Smooth muscle cell (in vitro differentiated cells): ENCODE measurements around the gene KCNN1. TPM values are rescaled to one million over a fixed set of nuclear protein-coding genes. Genes with fewer than 3 reads are reported as not detected.
"Not testable (repeated sequence)": the region's sequence is repeated elsewhere in the genome, so short reads cannot be mapped to it uniquely, and the experiment has no call there.

ENCODE experiments used
- DNase-seq: peaks from one replicate; lab custom pipeline; 2025; ENCODE audit not compliant: unreplicated experiment; lab: John Stamatoyannopoulos, UW
- H2AFZ ChIP-seq: fragments of 200-600 bp; sonication (generic); 2 replicates; pipeline ENCODE4 v1.6.0; 2016; ENCODE audit warnings: antibody characterized with exemption, low read depth, mild to moderate bottlenecking
- H3F3A ChIP-seq: fragments of 200-600 bp; sonication (generic); 2 replicates; pipeline ENCODE4 v1.6.0; 2017; ENCODE audit warnings: antibody characterized with exemption, low read depth
- H3K27ac ChIP-seq: fragments of 200-600 bp; sonication (generic); 2 replicates; pipeline ENCODE4 v1.5.1; 2016; ENCODE audit warnings: low read depth, mild to moderate bottlenecking
- H3K27me3 ChIP-seq: fragments of 200-600 bp; sonication (generic); 2 replicates; pipeline ENCODE4 v1.6.1; 2016; ENCODE audit warnings: low read depth, mild to moderate bottlenecking
- H3K36me3 ChIP-seq: fragments of 200-600 bp; sonication (generic); 2 replicates; pipeline ENCODE4 v1.5.1; 2016; ENCODE audit warnings: low read depth
- H3K4me1 ChIP-seq: fragments of 200-600 bp; sonication (generic); 2 replicates; pipeline ENCODE4 v1.5.1; 2016; ENCODE audit warnings: low read depth
- H3K4me2 ChIP-seq: fragments of 200-600 bp; sonication (generic); 2 replicates; pipeline ENCODE4 v1.6.0; 2016; ENCODE audit warnings: mild to moderate bottlenecking
- H3K4me3 ChIP-seq: fragments of 200-600 bp; sonication (generic); 2 replicates; pipeline ENCODE4 v1.5.1; 2016; ENCODE audit warnings: mild to moderate bottlenecking
- H3K79me2 ChIP-seq: fragments of 200-600 bp; sonication (generic); 2 replicates; pipeline ENCODE4 v1.6.0; 2016; ENCODE audit warnings: low read depth, mild to moderate bottlenecking
- H3K9ac ChIP-seq: fragments of 200-600 bp; sonication (generic); 2 replicates; pipeline ENCODE4 v1.6.0; 2016; ENCODE audit warnings: low read depth
- H3K9me3 ChIP-seq: fragments of 200-600 bp; sonication (generic); replicated peaks from 2 replicates; pipeline ENCODE4 v1.5.1; 2016; ENCODE audit warnings: low read depth
- H4K20me1 ChIP-seq: fragments of 200-600 bp; sonication (generic); 2 replicates; pipeline ENCODE4 v1.6.0; 2016; ENCODE audit warnings: low read depth
- CTCF ChIP-seq: fragments of 200-600 bp; sonication (generic); IDR thresholded peaks from 2 replicates; pipeline ENCODE4 v1.5.1; 2017; ENCODE audit warnings: borderline replicate concordance, mild to moderate bottlenecking, antibody characterized with exemption; ENCODE audit not compliant: insufficient read depth, poor library complexity, severe bottlenecking
- WGBS: methylation state at CpG from one replicate; pipeline ENCODE4 v1.1.7; 2016; ENCODE audit warnings: low lambda C conversion rate; 5-methylcytosine and 5-hydroxymethylcytosine counted together
- polyA plus RNA-seq: library from polyadenylated mRNA; unstranded; fragments of >200 nt; fragmentation: Nextera tagmentation; extraction: Ambion mirVana; gene quantifications from 2 replicates; pipeline ENCODE4 v1.2.1, GENCODE V29; 2016
- total RNA-seq: library from RNA; depleted of rRNA; stranded (reverse); fragments of >200 nt; gene quantifications from 2 replicates; pipeline ENCODE4 v1.2.3, GENCODE V29; 2014

The KCNN1 gene
- total and polyA plus RNA-seq, 2 experiments from 2014 or later = 0.22 to 4.2 TPM

DNA sequence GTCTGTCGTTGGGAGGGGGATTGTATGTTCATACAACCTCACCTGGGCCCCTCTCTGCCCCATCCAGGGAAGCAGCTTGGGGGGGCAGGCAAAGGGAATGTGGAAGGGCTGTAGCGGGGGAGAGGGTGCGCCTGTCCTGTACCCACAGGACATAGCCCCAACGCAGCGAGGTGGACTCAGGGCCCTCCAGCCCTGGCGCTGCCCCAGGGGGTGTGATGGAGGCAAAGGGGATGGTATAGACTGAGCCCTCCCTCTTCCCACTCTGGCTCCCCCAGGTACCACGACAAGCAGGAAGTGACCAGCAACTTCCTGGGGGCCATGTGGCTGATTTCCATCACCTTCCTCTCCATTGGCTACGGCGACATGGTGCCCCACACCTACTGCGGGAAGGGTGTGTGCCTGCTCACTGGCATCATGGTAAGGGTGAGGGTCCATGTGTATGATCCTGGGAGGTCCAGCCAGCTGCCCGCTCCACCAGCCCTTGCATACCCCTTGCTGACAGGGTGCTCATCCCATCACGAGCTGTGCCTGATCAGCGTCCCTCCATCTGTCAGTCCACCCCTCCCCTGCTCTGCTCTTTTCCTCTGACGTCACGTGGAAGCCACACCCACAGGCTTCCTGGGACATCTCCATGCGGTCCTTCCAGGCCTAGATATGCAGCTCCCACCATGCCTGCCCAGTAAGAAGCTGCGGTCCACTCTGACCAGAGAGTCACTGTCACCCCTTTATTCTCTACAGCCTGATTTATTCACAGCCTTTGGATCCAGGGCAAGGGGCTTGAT, 18.3 kb downstream of the KCNN1 start:
- Histone ChIP-seq H3K9ac (no peak overlapping the region), H3K9me3 (no peaks in the 10 kb centered on the region), H2AFZ (no peak overlapping the region), H3K36me3 (no peaks in the 10 kb centered on the region), H3K27ac (no peak overlapping the region), H4K20me1 (no peaks in the 10 kb centered on the region), H3F3A (no peaks in the 10 kb centered on the region), H3K27me3 (no peaks in the 10 kb centered on the region), H3K79me2 (no peaks in the 10 kb centered on the region), H3K4me3 (no peak overlapping the region), H3K4me1 (no peaks in the 10 kb centered on the region), H3K4me2 (no peak overlapping the region)
- no peak for DNase-seq
- no peak for TF ChIP-seq CTCF
- WGBS = 81% methylated on average over 16 of the region's 17 CpGs

GRCh38 chr19:17986569-17986968, 19.7 kb downstream of the KCNN1 start:
- H3K4me3 ChIP-seq, H3K4me1 ChIP-seq, H3K4me2 ChIP-seq, H3K9ac ChIP-seq, H3K27me3 ChIP-seq, H3K27ac ChIP-seq, H3F3A ChIP-seq, H3K79me2 ChIP-seq, DNase-seq, H4K20me1 ChIP-seq, H3K9me3 ChIP-seq, H2AFZ ChIP-seq, H3K36me3 ChIP-seq: not testable (repeated sequence)
- WGBS = 92% methylated on average over 8 of the region's 8 CpGs

DNA sequence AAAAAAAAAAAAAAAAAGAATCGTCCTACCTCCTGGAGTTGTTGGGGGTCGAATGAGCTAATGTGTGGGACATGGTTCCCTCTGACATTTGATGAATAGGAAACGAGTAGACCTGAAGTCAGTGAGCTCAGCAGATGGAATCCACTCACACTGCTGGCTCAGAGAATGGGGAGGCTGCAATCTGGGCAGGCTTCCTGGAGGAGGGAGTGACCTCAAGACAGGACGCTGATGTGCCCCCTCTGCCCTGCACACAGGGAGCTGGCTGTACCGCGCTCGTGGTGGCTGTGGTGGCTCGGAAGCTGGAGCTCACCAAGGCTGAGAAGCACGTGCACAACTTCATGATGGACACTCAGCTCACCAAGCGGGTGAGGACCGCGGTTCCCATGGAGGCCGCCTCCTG, 21.3 kb downstream of the KCNN1 start:
- no peak for TF ChIP-seq CTCF
- Histone ChIP-seq H3K4me1 (no peaks in the 10 kb centered on the region), H3K9ac (no peak overlapping the region), H4K20me1 (no peaks in the 10 kb centered on the region), H3K27ac (no peak overlapping the region), H3K4me3 (no peak overlapping the region), H3K9me3 (no peaks in the 10 kb centered on the region), H3K27me3 (no peaks in the 10 kb centered on the region), H3K79me2 (no peaks in the 10 kb centered on the region), H3F3A (no peaks in the 10 kb centered on the region), H3K36me3 (no peaks in the 10 kb centered on the region), H2AFZ (no peak overlapping the region), H3K4me2 (no peak overlapping the region)
- WGBS = 95% methylated on average over 13 of the region's 13 CpGs
- DNase-seq = no peak

GRCh38 chr19:17989425-17990094, 22.7 kb downstream of the KCNN1 start:
- Histone ChIP-seq H3K4me1 (no peaks in the 10 kb centered on the region), H3K79me2 (no peaks in the 10 kb centered on the region), H3K36me3 (no peaks in the 10 kb centered on the region), H3K4me3 (no peak overlapping the region), H4K20me1 (no peaks in the 10 kb centered on the region), H3K27me3 (no peaks in the 10 kb centered on the region), H3F3A (no peaks in the 10 kb centered on the region), H3K4me2 (no peak overlapping the region), H3K9me3 (no peaks in the 10 kb centered on the region), H3K9ac (no peak overlapping the region), H3K27ac (no peak overlapping the region), H2AFZ (no peak overlapping the region)
- WGBS = 93% methylated on average over 16 of the region's 16 CpGs
- TF ChIP-seq CTCF = no peak
- DNase-seq = no peak
